GM21737 (cell line): Measurements from ENCODE around the gene TBC1D22A.
"Not testable (repeated sequence)": the region's sequence is repeated elsewhere in the genome, so short reads cannot be mapped to it uniquely, and the experiment has no call there.

Experiments
- ATAC-seq: cut with Tn5 transposase; IDR thresholded peaks from one replicate; pipeline ENCODE4 v1.9.1; 2021; ENCODE audit warnings: mild to moderate bottlenecking, moderate library complexity; ENCODE audit not compliant: unreplicated experiment

The TBC1D22A gene

DNA sequence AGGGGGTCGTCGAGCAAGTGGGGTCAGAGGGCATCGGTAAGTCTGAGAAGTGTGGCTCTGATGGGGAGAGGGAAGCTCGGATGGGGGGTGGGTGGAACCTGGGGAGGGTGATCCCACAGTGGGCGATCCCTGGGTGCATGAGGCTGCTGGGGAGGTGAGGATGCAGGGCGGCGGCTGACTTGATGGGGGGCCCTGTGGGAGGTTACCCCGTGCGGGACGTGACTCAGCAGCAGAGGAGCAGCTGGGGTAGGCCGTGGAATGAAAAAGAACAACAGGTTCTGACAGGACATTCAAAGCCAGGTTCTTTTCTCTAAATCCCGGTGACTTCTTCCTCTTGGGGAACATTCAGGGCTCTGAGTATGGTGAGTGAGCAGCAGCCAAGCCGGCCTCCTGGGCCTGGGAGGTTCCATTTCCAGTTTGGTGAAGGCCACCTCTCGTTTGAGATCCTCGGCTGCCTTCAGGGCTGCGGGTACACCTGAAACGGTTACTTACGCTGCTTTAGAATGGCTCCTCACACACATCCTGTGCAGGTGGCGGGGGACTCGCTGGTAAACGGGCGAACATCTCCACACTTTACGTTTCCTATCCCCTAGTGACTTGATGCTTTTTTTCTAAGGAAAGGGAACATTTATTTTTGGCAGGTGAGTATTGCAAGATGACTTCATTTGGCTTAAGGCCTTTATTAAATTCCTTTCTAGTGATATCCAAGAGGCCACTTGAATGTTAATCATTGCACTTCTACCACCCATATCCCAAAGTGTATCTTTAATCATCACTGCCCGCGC is 278.2 kb downstream of the TBC1D22A start:
- no peak for ATAC-seq

DNA sequence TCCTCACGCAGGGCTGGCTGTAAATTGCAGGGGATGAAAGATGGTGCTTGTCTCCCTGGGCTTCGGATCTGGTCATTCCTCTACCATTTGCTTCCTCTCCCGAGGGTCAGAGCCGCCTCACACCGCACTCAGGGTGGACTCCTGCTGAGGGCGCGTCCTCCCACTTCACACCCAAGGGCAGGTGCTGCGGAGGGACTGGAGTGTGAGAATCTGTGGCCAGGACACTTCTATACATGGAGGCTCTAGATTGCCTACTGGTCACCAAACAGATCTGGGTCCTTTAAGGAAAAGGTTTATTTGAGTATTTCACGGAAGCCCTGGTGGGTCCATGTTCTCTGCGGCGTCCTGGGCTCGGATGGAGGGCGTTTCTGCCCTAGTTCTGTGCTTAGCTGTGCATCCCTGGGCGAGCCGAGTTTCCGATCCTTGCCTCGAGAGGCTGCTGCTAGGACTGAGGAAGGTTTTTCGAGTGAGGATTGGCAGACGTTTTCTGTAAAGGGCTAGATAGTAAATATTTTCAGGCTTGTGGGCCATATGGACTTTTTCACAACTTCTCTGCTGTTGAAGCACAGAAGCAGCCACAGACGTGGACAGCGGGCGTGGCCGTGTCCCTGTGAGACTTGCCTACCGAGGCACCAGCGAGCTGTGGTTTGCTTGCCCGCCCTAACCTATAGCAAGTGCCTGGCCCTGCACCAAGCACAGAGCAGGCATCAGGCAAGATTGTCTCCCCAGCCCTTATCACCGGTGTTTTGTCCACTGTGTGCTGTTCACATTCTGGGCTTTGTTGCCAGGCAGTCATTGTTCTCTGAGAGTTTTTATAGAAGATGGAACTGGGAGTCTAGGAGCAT is 279.0 kb downstream of the TBC1D22A start:
- ATAC-seq, result no peak

DNA sequence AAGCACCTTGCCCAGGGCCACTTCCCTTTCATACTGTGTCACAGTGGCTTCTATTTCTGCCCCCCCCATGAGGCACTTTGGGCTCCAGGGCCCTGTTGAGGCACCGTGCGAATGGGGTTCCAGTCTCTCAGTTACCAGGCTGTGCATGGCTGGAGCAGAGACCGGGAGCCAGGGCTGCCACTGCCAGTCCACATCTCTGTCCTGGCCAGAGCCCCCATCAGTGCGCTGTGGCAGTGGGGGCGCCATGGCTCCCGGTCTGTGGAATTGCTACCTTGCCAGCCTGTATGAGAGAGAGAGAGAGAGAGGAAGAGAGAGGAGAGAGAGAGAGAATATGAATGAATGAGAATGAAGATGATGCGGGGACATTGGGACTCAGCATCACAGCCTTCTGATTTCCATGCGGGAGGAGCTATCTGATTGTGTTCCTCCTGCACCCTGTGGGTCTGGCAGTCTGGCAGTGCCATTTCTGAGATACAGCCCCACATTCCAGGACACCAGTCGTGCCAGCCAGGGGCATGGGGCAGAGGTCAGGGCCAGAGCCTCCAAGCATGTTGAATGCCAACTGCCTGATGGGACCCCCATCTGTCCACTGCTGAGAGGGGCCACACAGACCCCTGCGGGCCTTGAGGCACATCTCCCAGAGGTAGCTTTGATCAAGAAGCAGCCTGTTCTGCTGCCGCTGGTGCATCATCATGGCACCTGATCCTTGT is 279.8 kb downstream of the TBC1D22A start:
- no peak for ATAC-seq

DNA sequence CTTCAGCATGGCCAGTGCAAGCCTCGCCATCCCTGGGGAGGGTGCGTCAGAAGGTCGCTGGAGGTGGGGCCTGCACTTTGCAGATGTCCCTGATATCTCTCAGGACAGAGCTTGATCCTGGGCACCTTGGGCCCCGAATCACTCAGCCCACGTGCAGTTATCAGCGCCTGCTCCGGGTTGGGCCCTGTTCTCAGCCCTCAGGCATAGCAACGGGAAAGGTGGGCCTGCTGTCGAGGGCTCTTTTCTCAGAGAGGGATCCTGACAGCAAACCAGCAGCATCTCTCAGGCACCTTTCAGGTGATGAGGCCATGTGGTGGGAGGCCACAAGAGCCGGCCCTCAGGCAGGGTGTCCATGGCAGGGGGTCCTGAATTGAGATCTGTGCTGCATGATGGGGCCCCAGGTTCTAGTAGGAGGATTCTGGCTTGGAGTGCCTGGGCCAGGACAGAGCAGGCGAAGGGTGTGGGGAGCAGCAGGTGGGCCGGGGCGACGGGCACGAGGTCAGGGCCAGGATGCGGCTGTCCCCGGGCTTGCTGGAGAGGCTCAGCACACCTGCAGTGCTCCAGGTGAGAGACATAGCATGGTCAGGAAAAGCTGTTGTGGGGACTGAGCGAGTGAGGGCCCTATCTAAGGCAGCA is 280.5 kb downstream of the TBC1D22A start:
- no peak for ATAC-seq

DNA sequence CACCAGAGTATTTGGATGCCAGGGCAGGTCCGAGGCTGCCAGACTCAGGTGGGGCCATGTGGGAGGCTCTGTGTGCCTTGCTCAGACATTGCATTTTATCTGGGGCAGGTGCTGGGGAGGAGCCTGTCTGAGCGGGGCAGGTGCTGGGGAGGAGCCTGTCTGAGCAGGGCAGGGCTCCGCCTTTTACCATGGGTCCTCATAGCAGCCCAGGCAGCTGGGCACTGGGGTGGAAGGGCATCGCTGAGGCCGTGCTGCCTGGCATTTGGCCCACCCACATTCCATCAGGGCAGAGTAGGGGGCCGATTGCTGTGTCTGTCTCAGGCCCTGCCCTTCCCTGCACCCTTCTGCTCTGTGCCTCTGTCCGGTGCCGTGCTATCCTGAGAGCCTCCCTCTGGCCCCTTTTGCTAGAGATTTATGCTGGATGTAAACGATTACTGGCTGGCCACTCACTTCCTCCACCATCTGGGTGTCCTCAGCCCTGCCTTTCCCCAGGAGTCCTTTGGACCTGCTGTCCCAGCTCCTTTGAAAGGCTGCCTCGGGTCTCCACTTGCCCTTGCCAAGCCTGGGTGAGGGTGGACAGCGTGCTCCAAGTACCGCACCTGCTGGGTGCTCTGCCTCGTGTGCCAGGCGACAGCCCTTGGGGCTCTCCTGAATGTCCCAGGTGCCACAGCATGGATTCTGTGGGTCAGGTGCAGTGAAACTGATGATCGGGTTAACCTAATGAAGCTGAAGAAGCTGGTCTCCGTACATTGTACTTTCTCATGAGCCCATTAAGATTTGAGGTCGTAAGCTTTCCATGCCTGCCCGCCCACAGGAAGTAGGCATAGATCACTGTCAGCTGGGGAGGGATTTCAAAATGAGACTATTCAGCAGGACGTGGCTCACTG is 281.6 kb downstream of the TBC1D22A start:
- no peak for ATAC-seq

DNA sequence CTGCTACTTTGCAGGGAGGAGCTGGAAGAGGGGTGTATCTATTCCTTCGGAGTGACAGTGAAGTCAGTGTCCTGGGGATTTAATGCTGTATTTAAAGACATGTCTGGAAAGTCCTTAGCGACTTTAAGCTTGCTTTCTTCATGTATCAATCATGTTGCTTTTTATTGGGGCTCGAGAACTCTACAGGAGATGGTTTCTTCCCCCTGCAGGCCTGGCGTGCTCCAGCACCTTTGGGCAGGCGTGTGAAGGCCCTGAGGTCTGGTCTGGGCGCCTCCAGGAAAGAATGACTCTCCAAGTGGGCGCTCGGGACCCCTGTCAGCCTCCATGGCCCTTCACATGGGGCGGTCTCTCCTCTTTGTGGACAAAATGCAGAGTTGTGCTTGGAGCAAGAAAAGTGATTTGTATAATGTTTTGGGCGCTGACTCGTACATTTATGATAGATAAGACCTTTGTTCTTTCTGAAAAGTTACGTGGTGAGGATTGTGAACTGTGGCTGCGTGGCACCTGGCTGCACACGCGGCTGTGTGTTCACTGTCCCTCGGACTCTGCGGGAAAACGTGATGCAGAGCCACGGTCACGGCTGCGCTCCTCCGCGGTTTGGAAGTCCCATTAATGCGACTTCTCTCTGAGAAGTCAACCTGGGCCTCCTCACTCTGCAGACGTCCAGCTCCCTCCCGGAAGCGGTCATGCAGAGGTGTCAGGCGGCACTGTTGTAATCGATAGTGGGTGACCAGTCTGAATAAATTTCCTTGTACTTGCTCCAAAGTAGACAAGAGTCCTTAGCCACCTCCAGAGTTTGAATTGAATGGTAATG is 282.5 kb downstream of the TBC1D22A start:
- no peak for ATAC-seq

DNA sequence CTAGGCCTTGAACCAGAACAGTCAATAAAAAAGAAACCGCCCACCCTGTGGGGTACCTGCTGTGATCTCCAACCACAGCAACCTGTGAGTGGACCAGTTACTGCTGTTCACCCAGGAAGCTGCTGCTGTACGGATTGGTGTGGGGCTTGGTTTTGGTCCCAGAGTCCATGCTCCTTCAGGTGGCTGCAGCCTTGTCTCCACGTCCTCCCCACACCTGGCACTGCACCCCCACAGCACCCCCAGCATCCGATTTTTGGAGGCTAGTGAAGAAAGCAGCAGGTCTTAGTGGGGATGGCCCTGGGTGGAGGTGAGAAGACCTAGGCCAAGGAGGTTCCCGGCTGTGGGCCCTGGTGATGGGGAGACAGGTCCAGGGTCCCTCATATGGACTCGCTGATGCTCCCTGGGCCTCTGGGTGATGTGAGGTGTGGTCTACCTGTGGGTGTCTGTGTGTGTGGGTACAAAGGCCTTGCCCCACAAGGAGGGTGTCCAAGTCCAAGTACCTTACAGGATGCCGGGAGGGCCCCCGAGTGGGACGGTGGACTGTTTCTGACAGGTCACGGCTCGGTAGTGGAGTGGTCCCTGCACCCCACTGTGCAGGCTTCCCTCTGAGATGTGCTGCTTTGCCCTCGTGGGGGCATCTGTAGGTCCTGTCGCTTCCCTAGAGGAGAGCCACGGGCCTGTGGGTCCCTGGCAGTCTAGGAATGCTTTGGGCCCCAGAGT is 283.4 kb downstream of the TBC1D22A start:
- ATAC-seq, result no peak

DNA sequence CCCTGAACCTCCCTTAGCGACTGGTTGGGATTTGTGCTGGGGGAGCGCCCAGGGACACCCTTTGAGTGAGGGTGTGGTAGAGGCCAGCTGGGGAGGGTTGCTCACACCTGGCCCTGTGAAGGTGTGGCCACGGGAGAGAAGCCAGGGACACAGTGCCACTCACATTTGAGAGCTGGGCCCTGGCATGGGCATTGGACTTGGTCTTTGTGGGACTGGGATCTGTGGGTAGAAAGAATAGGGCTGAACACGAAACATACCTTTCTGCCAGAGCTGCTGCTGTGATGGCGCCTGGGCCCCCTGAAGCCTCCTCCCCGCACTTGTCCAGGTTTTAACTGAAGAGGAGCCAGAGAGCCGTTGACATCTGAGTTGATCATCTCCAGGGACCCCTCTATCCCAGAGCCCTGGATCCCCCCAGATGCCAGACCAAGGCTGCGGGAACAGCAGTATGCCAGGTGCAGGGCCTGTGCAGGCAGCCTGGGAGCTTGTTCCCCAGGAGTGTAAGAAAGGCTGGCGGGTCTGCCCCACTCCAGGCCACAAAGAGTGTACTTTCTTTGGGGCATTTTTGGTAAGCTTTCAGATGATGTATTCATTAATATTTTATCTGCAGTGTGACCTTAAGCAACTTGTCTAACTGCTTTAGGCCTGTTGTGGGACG is 284.1 kb downstream of the TBC1D22A start:
- no peak for ATAC-seq

DNA sequence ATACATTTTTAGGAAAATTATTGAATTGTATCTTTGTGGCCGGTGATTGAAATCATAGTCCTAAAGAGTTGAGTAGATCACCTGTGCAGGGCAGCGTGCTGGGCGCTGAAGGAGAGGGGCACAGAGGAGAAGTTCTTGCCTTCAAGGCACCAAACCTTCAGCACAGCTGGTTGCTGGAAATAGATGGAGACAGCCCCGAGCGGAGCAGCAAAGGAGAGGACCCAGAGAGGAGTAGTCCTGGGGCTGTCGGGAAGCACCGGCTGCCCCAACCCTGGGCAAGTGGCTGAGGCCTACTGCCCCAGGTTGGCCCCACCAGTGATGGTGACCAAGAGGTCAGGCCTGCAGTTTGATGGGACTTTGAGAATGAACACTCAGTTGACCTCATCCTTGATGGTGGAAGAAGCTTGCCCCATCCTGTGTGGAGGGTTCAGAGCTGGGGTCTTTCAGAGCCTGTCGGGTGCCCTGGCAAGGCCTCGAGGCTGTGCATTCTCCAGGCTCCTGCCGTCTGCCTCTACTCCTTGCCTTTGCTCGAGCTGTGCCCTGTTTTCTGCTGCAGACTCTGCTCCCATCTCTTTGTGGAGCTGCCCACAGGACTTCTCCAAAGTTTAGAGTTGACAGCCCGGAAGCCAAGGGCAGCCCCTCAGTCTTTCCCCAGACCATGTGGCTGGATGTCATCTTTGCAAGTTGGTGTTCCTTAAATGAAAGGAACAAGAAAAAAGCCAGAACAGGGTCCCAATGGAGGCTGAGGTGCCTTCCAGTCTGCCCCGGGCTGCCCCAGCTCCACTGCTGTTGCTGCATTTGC is 285.1 kb downstream of the TBC1D22A start:
- ATAC-seq, result no peak

DNA sequence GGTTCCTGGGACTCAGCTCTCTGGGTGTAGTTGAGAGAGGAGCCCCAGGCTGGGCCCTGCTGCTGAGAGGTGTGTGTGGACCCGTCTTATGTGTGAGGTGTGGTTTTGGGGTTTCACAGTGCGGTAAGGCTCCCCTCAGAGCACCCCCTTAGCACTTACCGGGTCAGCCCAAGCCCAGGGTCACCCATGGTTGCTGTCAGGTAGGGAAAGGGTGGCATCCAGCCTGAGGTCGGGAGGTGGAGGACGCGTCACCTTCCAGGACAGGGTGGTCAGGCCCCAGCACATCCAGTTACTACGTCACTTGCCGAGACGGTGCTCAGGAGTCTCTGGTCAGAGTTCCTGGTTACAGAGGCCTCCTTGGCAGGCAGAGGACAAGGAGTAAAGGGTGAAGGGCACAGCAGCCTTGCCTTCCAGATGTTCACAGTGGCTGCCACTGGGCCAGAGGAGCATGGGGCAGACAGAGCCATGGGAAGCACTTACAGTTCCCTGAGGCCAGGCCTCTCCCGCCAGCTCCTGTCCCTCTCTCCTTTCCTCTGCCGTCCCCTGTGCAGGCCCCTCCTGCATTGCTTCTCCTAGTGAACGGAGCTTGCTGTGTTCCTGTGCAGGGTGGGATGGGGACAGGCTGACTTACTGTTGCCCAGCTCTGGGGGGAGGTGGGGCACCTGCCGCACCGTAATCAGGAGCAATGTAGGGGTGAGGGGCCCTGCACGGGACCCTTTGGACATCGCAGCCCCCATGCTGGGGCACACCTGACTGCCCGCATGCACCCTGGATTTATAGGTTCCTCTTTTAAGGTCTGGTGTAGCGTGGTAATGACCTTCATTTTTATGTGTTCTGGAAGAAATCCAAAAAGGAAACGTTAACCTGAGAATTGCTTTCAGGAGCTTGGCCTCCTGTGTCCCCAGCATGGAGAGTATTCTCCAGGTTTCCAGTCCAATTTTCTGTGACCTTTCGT is 285.9 kb downstream of the TBC1D22A start:
- no peak for ATAC-seq

DNA sequence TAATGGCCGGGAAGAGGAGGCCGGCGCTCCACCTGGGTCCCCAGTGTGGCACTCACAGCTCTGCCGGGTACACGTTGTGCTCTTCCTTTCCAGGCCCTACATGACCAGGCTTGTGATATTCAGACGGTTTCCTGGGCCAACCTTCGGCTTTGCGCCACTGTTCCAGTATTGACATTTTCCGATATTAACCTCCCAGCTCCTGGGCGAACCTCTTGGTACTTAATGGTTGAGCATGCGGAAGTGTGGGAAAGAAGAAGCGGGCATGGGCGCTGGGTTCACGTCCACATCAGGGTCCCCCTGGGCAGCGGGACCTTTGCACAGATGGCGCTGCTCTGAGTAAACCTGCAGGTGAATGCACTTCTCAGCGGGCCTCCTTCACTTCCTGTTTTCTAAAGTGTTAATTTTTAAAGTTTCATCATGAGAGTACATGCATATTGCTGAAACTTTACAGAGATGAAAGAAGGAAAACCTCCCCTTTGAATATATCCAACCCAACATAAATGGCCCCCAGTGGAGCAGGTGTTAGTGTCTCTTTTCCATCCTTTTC is 286.7 kb downstream of the TBC1D22A start:
- ATAC-seq, result no peak

DNA sequence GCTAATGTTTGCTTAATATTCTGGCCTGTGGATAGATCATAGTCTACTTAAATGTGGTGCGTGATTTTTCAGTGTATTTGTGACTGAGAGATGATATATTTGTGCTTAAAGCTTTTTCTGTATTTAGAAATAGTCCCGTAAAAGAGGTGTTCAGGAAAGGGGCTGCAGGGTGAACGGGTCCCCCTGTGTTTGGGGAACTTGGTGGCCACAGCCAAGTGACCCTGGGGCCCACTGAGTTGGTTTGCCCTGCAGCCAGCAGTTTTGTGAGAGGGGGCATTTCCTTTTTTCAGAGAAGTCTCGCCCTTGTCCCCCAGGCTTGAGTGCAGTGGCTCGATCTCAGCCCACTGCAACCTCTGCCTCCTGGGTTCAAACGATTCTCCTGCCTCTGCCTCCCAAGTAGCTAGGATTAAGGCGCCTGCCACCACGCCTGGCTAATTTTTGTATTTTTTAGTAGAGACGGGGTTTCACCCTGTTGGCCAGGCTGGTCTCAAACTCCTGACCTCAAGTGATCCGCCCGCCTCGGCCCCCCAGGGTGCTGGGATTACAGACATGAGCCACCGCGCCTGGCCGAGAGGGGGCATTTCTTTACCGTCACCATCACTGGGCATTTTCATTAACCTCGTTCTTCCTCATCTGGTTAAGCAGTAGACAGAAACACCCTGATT is 287.4 kb downstream of the TBC1D22A start:
- ATAC-seq, result not testable (repeated sequence)

DNA sequence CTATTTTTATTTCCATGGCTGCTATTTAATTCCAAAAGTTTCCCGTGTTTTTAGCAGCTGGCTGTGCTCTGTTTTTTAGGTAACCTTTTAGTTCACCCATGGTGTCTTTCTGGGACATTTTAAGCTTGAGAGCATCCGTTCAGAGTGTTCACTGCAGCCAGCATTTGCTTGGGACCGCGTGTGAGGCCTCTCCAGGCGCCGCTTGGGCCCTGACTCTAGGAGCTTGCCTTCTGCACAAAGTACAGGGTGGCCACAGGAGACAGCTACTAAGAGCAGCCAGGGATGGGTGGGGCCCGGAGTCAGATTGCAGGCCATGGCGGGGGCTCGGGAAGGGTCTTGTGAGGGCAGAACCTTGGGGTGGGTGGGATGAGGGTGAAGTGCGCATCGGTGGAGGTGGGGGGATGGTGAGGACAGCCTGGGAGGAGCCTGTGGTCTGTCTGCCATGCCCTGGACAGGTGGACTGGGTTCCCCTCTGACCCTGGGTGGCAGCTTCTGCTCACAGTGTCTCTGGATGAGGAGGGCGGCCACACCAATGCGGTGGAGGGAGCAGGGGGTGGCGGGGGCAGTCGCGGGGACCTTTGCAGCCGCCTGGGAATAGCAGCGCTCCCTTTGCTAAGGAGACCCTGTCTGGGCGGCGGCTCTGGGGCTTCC is 288.1 kb downstream of the TBC1D22A start:
- no peak for ATAC-seq

DNA sequence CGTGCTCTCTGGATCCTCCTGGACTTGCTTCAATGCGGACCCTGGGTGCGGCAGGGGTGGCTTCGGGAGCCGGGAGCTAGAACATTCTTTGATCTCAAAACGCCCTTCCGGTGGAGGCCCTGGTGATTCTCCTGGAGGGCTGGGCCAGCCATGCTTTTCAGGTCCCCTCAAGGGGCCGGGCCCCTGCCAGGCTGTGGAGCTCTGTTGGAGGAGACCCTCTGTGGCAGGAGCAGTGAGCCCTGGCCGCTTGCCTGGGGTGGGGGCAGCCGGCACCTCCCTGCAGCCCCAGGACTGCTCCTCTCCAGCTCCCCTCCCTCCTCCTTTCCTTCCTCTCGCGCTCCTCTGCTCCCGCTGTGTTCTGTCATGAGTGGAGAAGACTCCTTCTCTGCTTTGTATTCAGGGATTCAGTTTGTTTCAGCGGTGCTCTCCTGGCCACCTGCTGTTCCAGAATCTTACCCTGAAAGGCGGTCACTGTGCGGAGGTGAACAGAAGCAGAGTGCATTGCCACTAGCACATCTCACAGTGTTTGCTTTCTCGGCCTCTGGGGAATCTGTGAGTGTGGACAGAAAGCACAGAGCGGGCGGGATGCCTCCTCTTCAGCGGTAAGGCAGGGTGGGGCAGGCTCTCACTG is 289.1 kb downstream of the TBC1D22A start:
- no peak for ATAC-seq
